B cell (primary cell): ENCODE data around the gene RPTOR. TPM values are rescaled to one million over a fixed set of nuclear protein-coding genes. Genes with fewer than 3 reads are reported as not detected.

ENCODE experiments used
- ATAC-seq: fragments of 200-7000 bp; cut with Tn5 transposase; one replicate; pipeline ENCODE4 v1.10.0; 2021; ENCODE audit warnings: low read depth, mild to moderate bottlenecking, moderate number of reproducible peaks, moderate library complexity
- CTCF ChIA-PET: fragments of 350-600 bp; sonication (Branson Sonifier 250); formaldehyde crosslinking; loops from one replicate; lab custom pipeline; 2021; ENCODE audit warnings: antibody characterized with exemption, inconsistent platforms; lab: Charles Lee
- POLR2A ChIA-PET: fragments of 350-600 bp; sonication (Branson Sonifier 250); formaldehyde crosslinking; loops from one replicate; lab custom pipeline; 2021; ENCODE audit warnings: antibody characterized with exemption; lab: Charles Lee
- DNase-seq: peaks from one replicate; pipeline ENCODE4 v3.0.0; 2013
- H2AFZ ChIP-seq: 2 replicates; pipeline ENCODE4 v1.6.1; 2012; ENCODE audit warnings: mild to moderate bottlenecking, low read depth, low read length; ENCODE audit not compliant: insufficient read depth, poor library complexity, severe bottlenecking
- H3K27ac ChIP-seq, 2 donors: 1 replicate in 1 of 2; 2 replicates in 1 of 2; pipeline ENCODE4 v1.5.1; 2012 to 2013; ENCODE audit warnings: low read length in 2 of 2, mild to moderate bottlenecking in 2 of 2, moderate library complexity in 1 of 2
- H3K27me3 ChIP-seq, 4 experiments: fragments of 200-600 bp in 1 of 4; sonication (generic) in 1 of 4; replicated peaks in 1 of 4; 1 replicate in 2 of 4; 2 replicates in 2 of 4; pipeline versions ENCODE4 v1.6.1 to v1.7.0; 2013 to 2016; ENCODE audit warnings: low read length in 3 of 4, mild to moderate bottlenecking in 2 of 4, mixed read lengths in 1 of 4, moderate library complexity in 1 of 4; ENCODE audit not compliant: insufficient read depth in 4 of 4, control insufficient read depth in 3 of 4; ENCODE audit errors: control extremely low read depth in 1 of 4
- H3K36me3 ChIP-seq, 2 experiments: replicated peaks in 1 of 2; 1 replicate in 1 of 2; 2 replicates in 1 of 2; pipeline versions ENCODE4 v1.6.1 to v1.7.1; 2013; ENCODE audit warnings: low read length in 1 of 2; ENCODE audit not compliant: insufficient read depth in 2 of 2, control insufficient read depth in 1 of 2; ENCODE audit errors: control extremely low read depth in 1 of 2, extremely low read depth in 1 of 2
- H3K4me1 ChIP-seq, 2 donors: fragments of 200-600 bp in 1 of 2; sonication (generic) in 1 of 2; 1 replicate in 1 of 2; 2 replicates in 1 of 2; pipeline versions ENCODE4 v1.5.1 to v1.6.1; 2013 to 2017; ENCODE audit warnings: low read length in 2 of 2; ENCODE audit not compliant: control insufficient read depth in 2 of 2, insufficient read depth in 2 of 2
- H3K4me2 ChIP-seq: replicated peaks from 2 replicates; pipeline ENCODE3; 2012; ENCODE audit warnings: mild to moderate bottlenecking, low read depth, low read length; ENCODE audit not compliant: poor library complexity, severe bottlenecking
- H3K4me3 ChIP-seq, 5 experiments: fragments of 200-600 bp in 1 of 5; sonication (generic) in 1 of 5; 1 replicate in 3 of 5; 2 replicates in 2 of 5; pipeline versions ENCODE4 v1.5.1 to v1.7.0; 2011 to 2016; ENCODE audit warnings: low read length in 4 of 5, mild to moderate bottlenecking in 4 of 5, low read depth in 2 of 5, control low read depth in 1 of 5, moderate library complexity in 1 of 5; ENCODE audit not compliant: insufficient read depth in 1 of 5; ENCODE audit errors: control extremely low read depth in 1 of 5, extremely low read depth in 1 of 5
- H3K79me2 ChIP-seq: fragments of 200-600 bp; sonication (generic); one replicate; pipeline ENCODE4 v1.6.0; 2016; ENCODE audit warnings: low read length; ENCODE audit not compliant: control insufficient read depth, insufficient read depth
- H3K9ac ChIP-seq: fragments of 200-600 bp; sonication (generic); 2 replicates; pipeline ENCODE4 v1.6.1; 2017; ENCODE audit warnings: mild to moderate bottlenecking, low read length, moderate library complexity
- H3K9me3 ChIP-seq, 3 donors: one replicate each; pipeline versions ENCODE4 v1.6.1 to v1.7.1; 2013; ENCODE audit warnings: low read length in 2 of 3; ENCODE audit not compliant: control insufficient read depth in 2 of 3, insufficient read depth in 1 of 3; ENCODE audit errors: control extremely low read depth in 1 of 3
- H4K20me1 ChIP-seq: 2 replicates; pipeline ENCODE4 v1.6.0; 2012; ENCODE audit warnings: mild to moderate bottlenecking, low read length; ENCODE audit not compliant: insufficient read depth, control insufficient read depth, poor library complexity, severe bottlenecking
- H3K27ac Mint-ChIP-seq: one replicate; pipeline ENCODE4 v1.8.0; 2021; ENCODE audit warnings: mixed read lengths
- H3K27me3 Mint-ChIP-seq: one replicate; pipeline ENCODE4 v1.8.0; 2021; ENCODE audit warnings: mixed read lengths
- H3K4me1 Mint-ChIP-seq: one replicate; pipeline ENCODE4 v1.8.0; 2021; ENCODE audit warnings: mixed read lengths
- H3K4me3 Mint-ChIP-seq: one replicate; pipeline ENCODE4 v1.8.0; 2021; ENCODE audit warnings: mixed read lengths
- H3K9me3 Mint-ChIP-seq: one replicate; pipeline ENCODE4 v1.8.0; 2022; ENCODE audit warnings: mixed read lengths; ENCODE audit not compliant: insufficient read depth
- CTCF ChIP-seq: fragments of 200-600 bp; IDR thresholded peaks from one replicate; pipeline ENCODE4 v1.8.0; 2022; ENCODE audit warnings: antibody characterized with exemption, mild to moderate bottlenecking
- EZH2 ChIP-seq: IDR thresholded peaks from 2 replicates; pipeline ENCODE4 v1.6.1; 2012; ENCODE audit warnings: borderline replicate concordance, low read depth, mild to moderate bottlenecking, moderate library complexity, low read length; ENCODE audit not compliant: insufficient read depth, poor library complexity, severe bottlenecking
- WGBS: methylation state at CpG from one replicate; pipeline ENCODE4 v1.1.5; 2013; ENCODE audit warnings: missing lambda C conversion rate; ENCODE audit not compliant: insufficient coverage; 5-methylcytosine and 5-hydroxymethylcytosine counted together
- intact Hi-C: fragments of 100-400 bp; cut with micrococcal nuclease; formaldehyde crosslinking; loops from one replicate; pipeline ENCODE4 v1.10.0; 2022
- polyA plus RNA-seq: library from polyadenylated mRNA; depleted of rRNA; stranded (reverse); fragments of >200 nt; gene quantifications from 2 replicates; pipeline ENCODE4 v1.2.3, GENCODE V29; 2012
- total RNA-seq, 2 donors: library from RNA; stranded (reverse); fragments of 120-200 nt in 1 of 2; gene quantifications; 1 replicate in 1 of 2; 2 replicates in 1 of 2; pipeline versions ENCODE4 v1.2.3 to v1.2.4, GENCODE V29; 2013 to 2022

RPTOR gene
- total and polyA plus RNA-seq, 2 donors (not counting 1 experiment from before 2014, with no cell fraction given) = 13.4 to 58.8 TPM

- no peaks in the 10 kb centered on the region for H3K36me3 ChIP-seq
- WGBS = 97% methylated on average over 9 of the region's 12 CpGs
- H3K4me2 ChIP-seq = no peak overlapping the region
- Mint-ChIP-seq H3K27me3 (no peaks in the 10 kb centered on the region), H3K27ac (no peak overlapping the region), H3K9me3 (no peaks in the 10 kb centered on the region), H3K4me3 (no peak overlapping the region), H3K4me1 (peaks cover 17% of the 10 kb centered on the region)
- ATAC-seq (no peak), DNase-seq (no peak)
- intact Hi-C loops = no loop called here
- no peaks in the 10 kb centered on the region for H3K4me1 ChIP-seq
- no peak overlapping the region for H2AFZ ChIP-seq
- H4K20me1 ChIP-seq = peaks cover 48% of the 10 kb centered on the region
- H3K9me3 ChIP-seq = no peaks in the 10 kb centered on the region
- no peak overlapping the region for H3K4me3 ChIP-seq
- no peak overlapping the region for H3K27ac ChIP-seq
- H3K27me3 ChIP-seq = no peaks in the 10 kb centered on the region
- H3K9ac ChIP-seq = no peak overlapping the region
- POLR2A ChIA-PET = no interaction called here
- CTCF ChIA-PET = interaction anchor here (0.5 to 1.5 kb wide), 2 partner anchors 10 to 17 kb away, joined by 3 to 5 read pairs; no protein-coding TSS in a partner anchor
- TF ChIP-seq EZH2 (no peak), CTCF (no peak)
- peaks cover 78% of the 10 kb centered on the region for H3K79me2 ChIP-seq
Observed at GRCh38 chr17:80565343-80566053, 20.9 kb downstream of the RPTOR start.

- TF ChIP-seq CTCF (no peak), EZH2 (no peak)
- Histone ChIP-seq H3K79me2 (peaks cover 74% of the 10 kb centered on the region), H2AFZ (no peak overlapping the region), H3K4me2 (no peak overlapping the region), H4K20me1 (peaks cover 46% of the 10 kb centered on the region), H3K9me3 (no peaks in the 10 kb centered on the region), H3K27ac (no peak overlapping the region), H3K36me3 (no peaks in the 10 kb centered on the region), H3K4me1 (no peaks in the 10 kb centered on the region), H3K9ac (no peak overlapping the region), H3K27me3 (no peaks in the 10 kb centered on the region), H3K4me3 (no peak overlapping the region)
- CTCF ChIA-PET = interaction anchor here (0.5 to 1.5 kb wide), 2 partner anchors 9 to 17 kb away, joined by 3 to 5 read pairs; no protein-coding TSS in a partner anchor
- H3K27ac Mint-ChIP-seq = no peak overlapping the region
- POLR2A ChIA-PET = no interaction called here
- peaks cover 20% of the 10 kb centered on the region for H3K4me1 Mint-ChIP-seq
- H3K9me3 Mint-ChIP-seq = no peaks in the 10 kb centered on the region
- no peak for ATAC-seq
- intact Hi-C loops = no loop called here
- no peak for DNase-seq
- no peaks in the 10 kb centered on the region for H3K27me3 Mint-ChIP-seq
- WGBS = 100% methylated on average over 2 of the region's 5 CpGs
- no peak overlapping the region for H3K4me3 Mint-ChIP-seq
Observed at GRCh38 chr17:80566054-80566400, 21.4 kb downstream of the RPTOR start.
